HTERT RPE-1 (cell line): ENCODE results near the gene FAM81B.

ENCODE experiments used
- in situ Hi-C: fragments of 300-500 bp; cut with MboI; formaldehyde crosslinking; loops from 4 replicates; pipeline ENCODE4 v1.14.3; 2020; ENCODE audit warnings: low sequenced_read_pairs

FAM81B gene

GRCh38 chr5:95401626-95402025, 10.5 kb downstream of the FAM81B start:
- in situ Hi-C loops = no loop called here

GRCh38 chr5:95403996-95404395, 12.8 kb downstream of the FAM81B start:
- in situ Hi-C loops = no loop called here

- in situ Hi-C loops = no loop called here
Measured at GRCh38 chr5:95406426-95407090, 15.4 kb downstream of the FAM81B start.

- in situ Hi-C loops = no loop called here
Measured at GRCh38 chr5:95410279-95410678, 19.1 kb downstream of the FAM81B start.

- in situ Hi-C loops = no loop called here
Measured at GRCh38 chr5:95411474-95411873, 20.3 kb downstream of the FAM81B start.

- in situ Hi-C loops = no loop called here
Measured at GRCh38 chr5:95414451-95414850, 23.3 kb downstream of the FAM81B start.

GRCh38 chr5:95417971-95418370, 26.8 kb downstream of the FAM81B start:
- in situ Hi-C loops = no loop called here

GRCh38 chr5:95422838-95423237, 31.7 kb downstream of the FAM81B start:
- in situ Hi-C loops = no loop called here

- in situ Hi-C loops = no loop called here
Measured at GRCh38 chr5:95424016-95424415, 32.9 kb downstream of the FAM81B start.

- in situ Hi-C loops = no loop called here
Measured at GRCh38 chr5:95424526-95424925, 33.4 kb downstream of the FAM81B start.

- in situ Hi-C loops = no loop called here
Measured at GRCh38 chr5:95426227-95426626, 35.1 kb downstream of the FAM81B start.

- in situ Hi-C loops = no loop called here
Measured at GRCh38 chr5:95432779-95433178, 41.6 kb downstream of the FAM81B start.

GRCh38 chr5:95439801-95440493, 48.8 kb downstream of the FAM81B start:
- in situ Hi-C loops = no loop called here

GRCh38 chr5:95440825-95441224, 49.7 kb downstream of the FAM81B start:
- in situ Hi-C loops = no loop called here

GRCh38 chr5:95441636-95442035, 50.5 kb downstream of the FAM81B start:
- in situ Hi-C loops = no loop called here

- in situ Hi-C loops = no loop called here
Measured at GRCh38 chr5:95445442-95445841, 54.3 kb downstream of the FAM81B start.

GRCh38 chr5:95445995-95446394, 54.8 kb downstream of the FAM81B start:
- in situ Hi-C loops = no loop called here

- in situ Hi-C loops = no loop called here
Measured at GRCh38 chr5:95446560-95447221, 55.5 kb downstream of the FAM81B start.

- in situ Hi-C loops = no loop called here
Measured at GRCh38 chr5:95447961-95448360, 56.8 kb downstream of the FAM81B start.

- in situ Hi-C loops = no loop called here
Measured at GRCh38 chr5:95448789-95449188, 57.6 kb downstream of the FAM81B start.

- in situ Hi-C loops = no loop called here
Measured at GRCh38 chr5:95449460-95449859, 58.3 kb downstream of the FAM81B start.

- in situ Hi-C loops = no loop called here
Measured at GRCh38 chr5:95454536-95454935, 63.4 kb downstream of the FAM81B start.
